ENCODE measurements around the gene PLPPR1. TPM values are rescaled to one million over a fixed set of nuclear protein-coding genes. Genes with fewer than 3 reads are reported as not detected.

PLPPR1 gene
- total and polyA plus RNA-seq, 2 of the 13 experiments (the other 11 are each of a cell fraction or from before 2014, with no cell fraction given), result 16.0 to 84.7 TPM

- TF ChIP-seq ZNF580 (CRISPR knock-in tag; IDR thresholded peaks at IDR 0.05; ENCODE audit: borderline replicate concordance, low read depth) (peak; percentile 30; the same call in 1 of the 2 replicates), POLR2A (IDR thresholded peaks at IDR 0.05; ENCODE audit: insufficient read depth in 1 of 2, low read depth in 2 of 2, low read length in 2 of 2) (peak; percentile 76 to 89), ZNF18 (CRISPR knock-in tag; IDR thresholded peaks at IDR 0.05; ENCODE audit: insufficient replicate concordance) (no peak), ZMYM2 (CRISPR knock-in tag; IDR thresholded peaks at IDR 0.05) (no peak), ZNF672 (CRISPR knock-in tag; IDR thresholded peaks at IDR 0.05) (no peak), ZFY (CRISPR knock-in tag; IDR thresholded peaks at IDR 0.05) (peak; percentile 50), ZNF234 (CRISPR knock-in tag; conservative IDR thresholded peaks at IDR 0.05) (no peak), MTA1 (CRISPR knock-in tag; IDR thresholded peaks at IDR 0.05; ENCODE audit: borderline replicate concordance) (peak; percentile 75), CSRNP1 (CRISPR knock-in tag; IDR thresholded peaks at IDR 0.05) (0 out of 2 replicates have a peak, but pooled peaks have one; percentile 35), RAD21 (CRISPR knock-in tag; IDR thresholded peaks at IDR 0.05) (peak; percentile 20; the same call in 1 of the 2 replicates), ZFX (CRISPR knock-in tag; IDR thresholded peaks at IDR 0.05; ENCODE audit: low read depth) (0 out of 2 replicates have a peak, but pooled peaks have one; percentile 12), HOXD1 (CRISPR knock-in tag; IDR thresholded peaks at IDR 0.05) (peak; percentile 31; the same call in 1 of the 2 replicates), MAF1 (CRISPR knock-in tag; IDR thresholded peaks at IDR 0.05; ENCODE audit: borderline replicate concordance) (0 out of 2 replicates have a peak, but pooled peaks have one; percentile 27), ZNF564 (CRISPR knock-in tag; IDR thresholded peaks at IDR 0.05) (peak; percentile 50; the same call in 1 of the 2 replicates)
- TF ChIP-seq, protein P1, sequence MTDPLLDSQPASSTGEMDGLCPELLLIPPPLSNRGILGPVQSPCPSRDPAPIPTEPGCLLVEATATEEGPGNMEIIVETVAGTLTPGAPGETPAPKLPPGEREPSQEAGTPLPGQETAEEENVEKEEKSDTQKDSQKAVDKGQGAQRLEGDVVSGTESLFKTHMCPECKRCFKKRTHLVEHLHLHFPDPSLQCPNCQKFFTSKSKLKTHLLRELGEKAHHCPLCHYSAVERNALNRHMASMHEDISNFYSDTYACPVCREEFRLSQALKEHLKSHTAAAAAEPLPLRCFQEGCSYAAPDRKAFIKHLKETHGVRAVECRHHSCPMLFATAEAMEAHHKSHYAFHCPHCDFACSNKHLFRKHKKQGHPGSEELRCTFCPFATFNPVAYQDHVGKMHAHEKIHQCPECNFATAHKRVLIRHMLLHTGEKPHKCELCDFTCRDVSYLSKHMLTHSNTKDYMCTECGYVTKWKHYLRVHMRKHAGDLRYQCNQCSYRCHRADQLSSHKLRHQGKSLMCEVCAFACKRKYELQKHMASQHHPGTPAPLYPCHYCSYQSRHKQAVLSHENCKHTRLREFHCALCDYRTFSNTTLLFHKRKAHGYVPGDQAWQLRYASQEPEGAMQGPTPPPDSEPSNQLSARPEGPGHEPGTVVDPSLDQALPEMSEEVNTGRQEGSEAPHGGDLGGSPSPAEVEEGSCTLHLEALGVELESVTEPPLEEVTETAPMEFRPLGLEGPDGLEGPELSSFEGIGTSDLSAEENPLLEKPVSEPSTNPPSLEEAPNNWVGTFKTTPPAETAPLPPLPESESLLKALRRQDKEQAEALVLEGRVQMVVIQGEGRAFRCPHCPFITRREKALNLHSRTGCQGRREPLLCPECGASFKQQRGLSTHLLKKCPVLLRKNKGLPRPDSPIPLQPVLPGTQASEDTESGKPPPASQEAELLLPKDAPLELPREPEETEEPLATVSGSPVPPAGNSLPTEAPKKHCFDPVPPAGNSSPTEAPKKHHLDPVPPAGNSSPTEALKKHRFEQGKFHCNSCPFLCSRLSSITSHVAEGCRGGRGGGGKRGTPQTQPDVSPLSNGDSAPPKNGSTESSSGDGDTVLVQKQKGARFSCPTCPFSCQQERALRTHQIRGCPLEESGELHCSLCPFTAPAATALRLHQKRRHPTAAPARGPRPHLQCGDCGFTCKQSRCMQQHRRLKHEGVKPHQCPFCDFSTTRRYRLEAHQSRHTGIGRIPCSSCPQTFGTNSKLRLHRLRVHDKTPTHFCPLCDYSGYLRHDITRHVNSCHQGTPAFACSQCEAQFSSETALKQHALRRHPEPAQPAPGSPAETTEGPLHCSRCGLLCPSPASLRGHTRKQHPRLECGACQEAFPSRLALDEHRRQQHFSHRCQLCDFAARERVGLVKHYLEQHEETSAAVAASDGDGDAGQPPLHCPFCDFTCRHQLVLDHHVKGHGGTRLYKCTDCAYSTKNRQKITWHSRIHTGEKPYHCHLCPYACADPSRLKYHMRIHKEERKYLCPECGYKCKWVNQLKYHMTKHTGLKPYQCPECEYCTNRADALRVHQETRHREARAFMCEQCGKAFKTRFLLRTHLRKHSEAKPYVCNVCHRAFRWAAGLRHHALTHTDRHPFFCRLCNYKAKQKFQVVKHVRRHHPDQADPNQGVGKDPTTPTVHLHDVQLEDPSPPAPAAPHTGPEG (CRISPR knock-in tag; IDR thresholded peaks at IDR 0.05), result peak; percentile 64
- TF ChIP-seq, protein P2, sequence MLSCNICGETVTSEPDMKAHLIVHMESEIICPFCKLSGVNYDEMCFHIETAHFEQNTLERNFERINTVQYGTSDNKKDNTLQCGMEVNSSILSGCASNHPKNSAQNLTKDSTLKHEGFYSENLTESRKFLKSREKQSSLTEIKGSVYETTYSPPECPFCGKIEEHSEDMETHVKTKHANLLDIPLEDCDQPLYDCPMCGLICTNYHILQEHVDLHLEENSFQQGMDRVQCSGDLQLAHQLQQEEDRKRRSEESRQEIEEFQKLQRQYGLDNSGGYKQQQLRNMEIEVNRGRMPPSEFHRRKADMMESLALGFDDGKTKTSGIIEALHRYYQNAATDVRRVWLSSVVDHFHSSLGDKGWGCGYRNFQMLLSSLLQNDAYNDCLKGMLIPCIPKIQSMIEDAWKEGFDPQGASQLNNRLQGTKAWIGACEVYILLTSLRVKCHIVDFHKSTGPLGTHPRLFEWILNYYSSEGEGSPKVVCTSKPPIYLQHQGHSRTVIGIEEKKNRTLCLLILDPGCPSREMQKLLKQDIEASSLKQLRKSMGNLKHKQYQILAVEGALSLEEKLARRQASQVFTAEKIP (CRISPR knock-in tag; IDR thresholded peaks at IDR 0.05; ENCODE audit: borderline replicate concordance), result no peak
Measured at GRCh38 chr9:101028346-101029314, at the start of gene PLPPR1 (continued).
